Fibroblast of villous mesenchyme (primary cell): ENCODE measurements around the gene DIDO1. TPM values are rescaled to one million over a fixed set of nuclear protein-coding genes. Genes with fewer than 3 reads are reported as not detected.

Experiments
- DNase-seq: peaks from one replicate; pipeline ENCODE4 v3.0.0-alpha.2; 2010; ENCODE audit warnings: low read depth
- H3K4me3 ChIP-seq: 2 replicates; pipeline ENCODE4 v1.5.1; 2011; ENCODE audit warnings: low read depth, mild to moderate bottlenecking, low read length
- CTCF ChIP-seq: IDR thresholded peaks from 2 replicates; pipeline ENCODE4 v1.5.1; 2012; ENCODE audit warnings: low read depth, mild to moderate bottlenecking, low read length; ENCODE audit not compliant: insufficient read depth
- total RNA-seq: library from RNA; depleted of rRNA; stranded (reverse); fragments of >200 nt; gene quantifications from 2 replicates; pipeline ENCODE4 v1.2.3, GENCODE V29; 2012

DIDO1 gene
- total RNA-seq, 1 donor: 47.5 TPM

- peak; percentile 72 for TF ChIP-seq CTCF
- peak; percentile 60 for DNase-seq
- no peak overlapping the region for H3K4me3 ChIP-seq
These were observed 5.1 kb downstream of the DIDO1 start for GRCh38 chr20:62921119-62921687.

GRCh38 chr20:62920039-62920645, 6.2 kb downstream of the DIDO1 start:
- no peak for TF ChIP-seq CTCF

GRCh38 chr20:62918831-62919230, 7.5 kb downstream of the DIDO1 start:
- no peak for TF ChIP-seq CTCF

More at GRCh38 chr20:62920039-62920645, 6.2 kb downstream of the DIDO1 start:
- DNase-seq: no peak
- H3K4me3 ChIP-seq: no peak overlapping the region

GRCh38 chr20:62918147-62918546, 8.2 kb downstream of the DIDO1 start:
- DNase-seq: no peak
- TF ChIP-seq CTCF: no peak
- H3K4me3 ChIP-seq: no peak overlapping the region

More at GRCh38 chr20:62918831-62919230, 7.5 kb downstream of the DIDO1 start:
- no peak for DNase-seq
- H3K4me3 ChIP-seq: no peak overlapping the region

- no peak for TF ChIP-seq CTCF
- H3K4me3 ChIP-seq: no peak overlapping the region
- DNase-seq: no peak
These were observed 8.6 kb downstream of the DIDO1 start for GRCh38 chr20:62917720-62918119.

- DNase-seq: no peak
- no peak for TF ChIP-seq CTCF
These were observed 9.4 kb downstream of the DIDO1 start for GRCh38 chr20:62916703-62917476.

More at GRCh38 chr20:62916703-62917476, 9.4 kb downstream of the DIDO1 start:
- H3K4me3 ChIP-seq: no peak overlapping the region
